HG03432 (cell line): ENCODE results near the gene MEGF10.
A peak's percentile ranks its signal among the peaks of the same experiment; 100 is the strongest.

Experiments
- ATAC-seq: cut with Tn5 transposase; IDR thresholded peaks from one replicate; pipeline ENCODE4 v1.9.1; 2021; ENCODE audit warnings: mild to moderate bottlenecking, moderate library complexity; ENCODE audit not compliant: unreplicated experiment

The MEGF10 gene

DNA sequence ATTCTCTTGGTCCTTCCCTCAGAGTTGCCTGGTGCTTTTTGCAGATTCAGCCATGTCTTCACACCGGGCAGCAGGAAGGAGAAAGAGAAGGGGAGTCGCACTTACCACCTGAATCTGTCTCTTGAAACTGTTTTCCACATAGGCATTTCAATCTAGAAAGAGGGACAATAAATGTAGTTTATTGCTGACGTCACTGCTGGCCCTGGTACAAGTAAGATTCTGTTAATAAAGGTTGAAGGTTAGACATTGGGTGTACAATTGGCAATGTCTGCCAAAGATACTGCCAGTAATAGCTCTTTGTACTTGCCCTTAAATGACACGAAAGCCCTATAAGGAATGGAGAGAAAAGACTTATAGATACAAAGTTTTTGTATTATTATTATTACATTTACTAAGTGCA, 72.8 kb downstream of the MEGF10 start:
- no peak for ATAC-seq

GRCh38 chr5:127367029-127367428, 76.4 kb downstream of the MEGF10 start:
- no peak for ATAC-seq

- no peak for ATAC-seq
Observed at GRCh38 chr5:127367946-127368465, 77.4 kb downstream of the MEGF10 start.

DNA sequence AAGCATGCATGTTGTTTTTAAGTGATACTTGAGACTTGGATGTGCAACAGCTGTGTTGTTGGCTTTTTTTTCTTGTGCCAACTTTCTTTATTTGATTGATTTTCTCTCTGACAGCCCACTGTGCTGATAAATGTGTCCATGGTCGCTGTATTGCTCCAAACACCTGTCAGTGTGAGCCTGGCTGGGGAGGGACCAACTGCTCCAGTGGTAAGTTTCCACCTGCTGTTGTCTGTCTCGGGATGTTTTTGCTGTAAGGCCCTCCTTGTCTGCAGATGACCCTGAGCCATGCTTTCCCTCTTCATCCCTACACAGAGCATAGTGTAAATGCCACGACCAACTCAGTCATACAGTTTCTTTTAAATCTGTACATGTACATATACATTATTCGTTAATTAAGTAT, 79.2 kb downstream of the MEGF10 start:
- ATAC-seq, result no peak

GRCh38 chr5:127370631-127371030, 80.0 kb downstream of the MEGF10 start:
- ATAC-seq, result no peak

- no peak for ATAC-seq
Observed at GRCh38 chr5:127373858-127374491, 83.4 kb downstream of the MEGF10 start.

DNA sequence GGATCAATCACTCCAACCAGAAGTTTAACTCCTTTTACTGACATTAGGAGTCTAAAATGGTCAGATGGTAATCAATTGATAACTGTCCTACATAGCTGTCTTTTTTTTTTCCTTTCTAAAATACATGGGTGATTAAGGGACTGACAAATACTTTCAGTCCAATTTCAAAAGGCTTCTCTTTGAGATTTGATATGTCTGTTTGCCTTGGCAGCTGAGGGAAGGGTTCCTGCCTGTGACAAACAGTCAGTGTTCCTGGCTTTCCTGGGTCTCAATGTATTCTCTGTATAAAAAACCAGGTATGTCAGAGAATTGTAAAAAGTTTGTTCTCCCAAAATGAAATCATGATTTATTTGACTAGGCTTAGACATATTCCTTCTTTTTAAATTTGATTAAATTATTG, 84.5 kb downstream of the MEGF10 start:
- no peak for ATAC-seq

DNA sequence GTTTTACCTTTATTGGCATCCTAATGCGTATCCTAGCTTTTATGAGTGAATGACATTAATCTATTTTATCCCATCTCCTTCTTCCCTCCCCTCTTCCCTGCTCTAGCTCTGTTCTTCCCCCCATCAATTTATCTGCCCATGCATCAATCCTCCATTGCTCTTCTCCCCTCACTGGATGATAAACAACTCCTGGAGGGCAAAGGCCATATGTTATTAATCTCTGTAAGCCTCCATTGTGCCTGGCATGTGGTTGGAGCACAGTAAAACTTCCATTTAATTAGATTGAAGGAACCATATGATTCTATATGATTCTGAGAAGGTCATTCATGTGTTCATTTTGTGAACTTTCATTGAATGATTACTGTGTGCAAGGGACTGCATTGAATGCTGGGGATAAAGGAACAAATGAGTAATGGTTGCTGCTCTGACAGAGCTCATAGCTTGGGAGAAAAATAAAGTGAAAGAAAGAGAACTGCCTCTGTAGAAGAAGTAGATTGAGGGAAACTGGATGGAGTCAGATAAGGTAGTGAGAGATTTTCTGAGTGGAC, 85.0 kb downstream of the MEGF10 start:
- no peak for ATAC-seq

DNA sequence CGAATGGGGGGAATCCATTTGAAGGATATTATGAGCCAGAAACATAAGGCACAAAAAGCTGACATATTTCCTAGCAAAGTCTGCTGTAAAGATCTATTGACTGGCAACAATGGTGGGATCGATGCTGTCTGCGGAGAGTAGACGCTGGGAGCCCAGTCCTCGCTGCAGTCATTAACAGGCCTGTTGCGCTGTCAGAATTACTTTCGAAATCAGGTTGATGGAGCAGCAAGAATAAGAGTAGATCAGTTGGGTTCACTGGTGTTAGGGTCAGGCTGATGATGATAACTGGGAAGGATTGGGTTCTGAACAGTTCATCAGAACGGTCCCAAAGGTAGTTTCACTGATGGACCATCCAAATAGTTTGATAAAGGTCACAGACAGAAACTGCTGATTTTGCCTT, 87.1 kb downstream of the MEGF10 start:
- no peak for ATAC-seq

DNA sequence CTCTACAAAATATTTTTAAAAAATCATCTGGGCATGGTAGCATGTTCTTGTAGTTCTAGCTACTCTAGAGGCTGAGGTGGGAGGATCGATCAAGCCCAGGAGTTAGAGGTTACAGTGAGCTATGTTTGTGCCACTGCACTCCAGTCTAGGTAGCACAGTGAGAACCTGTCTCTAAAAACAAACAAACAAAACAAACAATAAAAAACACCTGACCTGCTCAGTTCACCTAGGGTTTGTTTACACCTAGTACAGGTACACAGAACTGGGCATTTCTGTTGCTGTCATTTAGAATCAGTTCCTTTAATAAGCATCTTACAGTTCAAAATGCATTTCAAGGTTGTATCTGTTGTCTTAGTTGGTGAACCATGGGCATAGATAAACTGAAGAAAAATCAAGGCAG, 95.3 kb downstream of the MEGF10 start:
- no peak for ATAC-seq

DNA sequence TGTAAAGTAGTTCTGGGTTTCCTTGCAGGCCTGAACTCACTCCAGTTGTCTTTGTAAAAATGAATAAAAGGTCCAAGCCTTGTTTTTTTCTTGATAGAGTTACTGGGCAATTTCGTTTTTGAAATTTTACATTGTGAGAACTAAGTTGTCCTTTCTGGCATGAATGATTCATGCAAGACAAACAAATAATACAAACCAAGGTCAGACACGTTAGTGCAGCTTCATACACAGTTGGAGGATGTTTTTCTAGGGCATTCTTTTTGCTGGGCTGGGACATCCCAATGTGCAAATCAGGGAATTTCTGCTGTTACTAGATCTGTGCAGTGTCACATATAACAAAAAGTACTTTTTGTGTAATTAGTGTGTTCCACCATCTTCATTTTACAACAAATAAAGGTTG, 96.0 kb downstream of the MEGF10 start:
- no peak for ATAC-seq

DNA sequence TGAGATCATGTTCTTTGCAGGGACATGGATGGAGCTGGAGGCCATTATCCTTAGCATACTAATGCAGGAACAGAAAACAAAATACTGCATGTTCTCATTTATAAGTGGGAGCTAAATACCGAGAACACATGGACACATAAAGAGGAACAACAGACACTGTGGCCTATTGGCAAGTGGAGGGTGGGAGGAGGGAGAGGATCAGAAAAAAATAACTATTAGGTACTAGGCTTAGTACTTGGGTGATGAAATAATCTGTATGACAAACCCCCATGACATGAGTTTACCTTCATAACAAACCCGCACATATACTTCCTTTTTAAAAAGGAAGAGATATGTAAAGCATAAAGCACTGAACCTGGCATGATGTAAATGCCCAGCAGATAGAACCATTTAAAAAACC, 99.0 kb downstream of the MEGF10 start:
- ATAC-seq, result no peak

DNA sequence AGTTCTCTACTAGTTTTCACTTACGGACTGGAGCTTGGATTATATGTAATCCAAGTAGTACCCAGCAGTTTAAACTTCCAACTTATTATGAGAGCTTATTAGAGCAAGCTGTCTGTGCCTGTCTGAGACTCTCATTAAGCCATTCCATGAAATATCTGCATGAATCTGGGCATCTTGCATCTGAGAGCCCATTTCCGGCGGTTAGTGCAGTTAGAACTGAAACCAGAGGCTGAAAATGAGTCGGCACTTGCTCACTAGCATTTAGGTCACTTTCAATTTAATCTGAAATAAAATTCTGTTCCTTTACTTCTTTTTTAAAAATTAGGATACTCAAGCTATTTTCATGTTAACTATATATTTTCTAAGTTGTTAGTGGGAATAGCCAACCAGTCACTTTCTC, 102.2 kb downstream of the MEGF10 start:
- peak; percentile 45 for ATAC-seq

GRCh38 chr5:127396490-127397155, 106.0 kb downstream of the MEGF10 start:
- no peak for ATAC-seq

GRCh38 chr5:127398508-127398907, 107.9 kb downstream of the MEGF10 start:
- no peak for ATAC-seq

GRCh38 chr5:127399068-127399467, 108.5 kb downstream of the MEGF10 start:
- ATAC-seq, result no peak

DNA sequence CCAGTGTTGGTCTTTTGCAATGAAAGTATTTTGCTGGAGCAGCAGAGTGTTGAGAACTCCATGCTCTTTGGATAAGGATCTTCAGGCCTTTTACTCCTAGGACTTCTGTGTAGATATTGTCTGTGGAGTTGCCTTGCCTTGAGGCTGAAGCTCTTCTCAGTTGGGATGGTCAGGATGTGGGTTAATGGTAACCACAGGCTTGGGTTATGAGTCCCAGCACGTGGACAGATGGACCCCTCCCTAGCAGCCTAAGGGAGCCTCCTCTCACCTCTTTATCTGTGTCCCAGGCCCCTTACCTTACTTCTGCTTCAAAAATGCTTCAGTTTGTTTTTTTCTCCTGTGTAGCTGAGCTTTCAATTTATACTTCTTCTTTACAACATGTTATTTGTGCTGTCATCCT, 109.9 kb downstream of the MEGF10 start:
- ATAC-seq, result no peak

DNA sequence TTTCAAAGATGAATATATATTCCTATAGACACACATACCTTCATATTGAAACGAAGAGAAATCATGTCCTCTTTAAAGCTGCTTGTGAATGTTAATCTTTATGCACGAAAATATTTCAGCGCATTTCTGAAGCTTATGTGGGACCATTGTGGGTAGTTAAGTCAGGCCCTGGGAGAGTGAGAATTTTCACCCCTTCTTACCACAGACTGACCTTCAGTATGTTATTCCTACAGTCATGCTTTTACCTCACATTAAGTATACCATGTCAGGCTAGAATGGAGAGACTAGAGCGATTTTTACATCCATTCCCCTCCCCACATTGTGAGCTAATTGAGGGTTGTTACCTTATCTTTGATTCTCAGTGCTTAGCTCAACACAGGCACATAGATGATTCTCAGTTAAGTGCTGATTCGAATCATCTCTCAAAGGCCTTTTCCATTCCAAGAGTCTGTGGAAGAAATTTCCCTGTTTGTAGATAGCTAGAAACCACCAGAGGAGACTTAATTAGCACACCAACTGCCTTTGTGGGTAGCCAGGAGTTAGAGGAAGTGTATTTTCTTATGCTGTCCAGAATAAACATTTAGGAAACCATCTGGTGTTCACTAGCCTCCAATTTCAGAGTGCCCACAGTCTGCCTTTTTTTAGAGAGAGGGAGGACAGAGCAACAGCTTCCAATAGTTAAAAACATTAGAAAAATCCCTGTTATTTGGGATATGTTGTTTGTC, 110.5 kb downstream of the MEGF10 start:
- ATAC-seq, result no peak

DNA sequence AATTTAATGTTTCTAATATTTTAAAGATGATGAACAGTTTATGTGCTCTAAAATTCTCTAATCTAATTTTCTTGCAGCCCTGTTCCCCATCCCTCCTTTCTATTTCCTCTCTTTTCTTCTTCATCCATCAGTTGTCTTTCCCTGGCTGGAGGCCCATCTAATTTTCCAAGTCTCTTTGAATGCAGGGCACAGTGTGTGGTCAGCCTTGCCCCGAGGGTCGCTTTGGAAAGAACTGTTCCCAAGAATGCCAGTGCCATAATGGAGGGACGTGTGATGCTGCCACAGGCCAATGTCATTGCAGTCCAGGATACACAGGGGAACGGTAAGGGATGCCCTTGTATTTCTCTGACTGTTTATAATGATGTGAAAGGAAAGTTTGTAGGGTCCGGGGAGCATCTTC, 111.8 kb downstream of the MEGF10 start:
- ATAC-seq, result no peak

DNA sequence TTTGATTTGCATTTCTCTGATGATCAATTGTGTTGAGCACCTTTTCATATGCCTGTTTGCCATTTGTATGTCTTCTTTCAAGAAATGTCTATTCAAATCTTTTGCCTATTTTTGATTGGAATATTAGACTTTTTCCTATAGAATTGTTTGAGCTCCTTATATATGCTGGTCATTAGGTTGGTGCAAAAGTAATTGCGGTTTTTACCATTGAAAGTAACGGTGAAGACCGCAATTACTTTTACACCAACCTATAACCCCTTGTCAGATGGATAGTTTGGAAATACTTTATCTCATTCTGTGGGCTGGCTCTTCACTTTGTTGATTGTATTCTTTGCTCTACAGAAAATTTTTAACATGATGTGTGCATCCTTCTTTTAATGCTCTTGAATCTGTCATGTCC, 113.6 kb downstream of the MEGF10 start:
- no peak for ATAC-seq

DNA sequence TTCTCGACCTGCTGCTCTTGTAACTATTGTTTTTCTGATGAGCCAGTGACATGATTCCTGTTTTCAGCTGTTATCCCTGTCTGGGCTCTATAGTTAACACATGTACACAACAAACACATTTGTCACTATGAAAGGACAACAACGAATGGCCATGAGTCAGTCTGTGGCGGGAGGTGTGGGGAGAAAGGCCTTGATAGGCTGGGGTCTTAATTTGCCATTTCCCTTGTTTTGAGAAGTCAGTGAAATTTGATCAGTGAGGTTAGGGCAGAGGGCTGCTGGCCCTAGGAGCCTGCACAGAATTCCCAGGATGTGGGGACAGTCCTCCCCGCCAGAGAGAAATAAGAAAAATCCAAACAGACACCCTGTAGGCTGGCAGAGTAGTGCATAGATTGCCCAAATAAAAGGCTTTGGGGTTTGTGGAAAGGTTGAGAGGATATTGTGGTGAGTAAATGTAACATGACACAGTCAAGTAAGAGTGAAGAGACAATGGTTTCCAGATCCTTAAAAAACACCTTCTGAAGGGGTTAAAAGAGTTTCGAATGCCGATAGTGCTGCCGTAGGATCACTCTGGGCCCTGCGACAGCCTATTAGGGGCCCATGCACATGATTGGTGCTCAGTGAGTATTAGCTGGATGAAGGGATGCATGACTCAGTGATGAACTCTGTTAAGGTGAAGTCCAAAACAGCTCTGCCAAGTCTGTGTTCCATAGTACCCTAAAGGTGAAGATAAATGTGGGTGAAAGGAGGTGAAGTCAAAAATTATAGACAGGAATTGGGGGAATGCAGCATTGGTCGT, 115.9 kb downstream of the MEGF10 start:
- ATAC-seq, result no peak
